Hepatocyte (in vitro differentiated cells): ENCODE results near the gene IFI6. TPM values are rescaled to one million over a fixed set of nuclear protein-coding genes. Genes with fewer than 3 reads are reported as not detected.
"Not testable (repeated sequence)": the region's sequence is repeated elsewhere in the genome, so short reads cannot be mapped to it uniquely, and the experiment has no call there.

Experiments used
- DNase-seq: peaks from one replicate; pipeline ENCODE4 v3.0.0-alpha.2; 2016; ENCODE audit warnings: low spot score
- H2AFZ ChIP-seq: fragments of 200-600 bp; sonication (generic); 2 replicates; pipeline ENCODE4 v1.6.0; 2016; ENCODE audit warnings: antibody characterized with exemption, mild to moderate bottlenecking
- H3K27ac ChIP-seq: fragments of 200-600 bp; sonication (generic); 2 replicates; pipeline ENCODE4 v1.5.1; 2016; ENCODE audit warnings: mild to moderate bottlenecking
- H3K27me3 ChIP-seq: fragments of 200-600 bp; sonication (generic); 2 replicates; pipeline ENCODE4 v1.6.1; 2016
- H3K36me3 ChIP-seq: fragments of 200-600 bp; sonication (generic); replicated peaks from 2 replicates; pipeline ENCODE4 v1.5.1; 2016; ENCODE audit warnings: low read depth; ENCODE audit not compliant: insufficient read depth
- H3K4me1 ChIP-seq: fragments of 200-600 bp; sonication (generic); 2 replicates; pipeline ENCODE4 v1.5.1; 2016; ENCODE audit warnings: mild to moderate bottlenecking, moderate library complexity; ENCODE audit not compliant: insufficient read depth
- H3K4me2 ChIP-seq: fragments of 200-600 bp; sonication (generic); 2 replicates; pipeline ENCODE4 v1.6.0; 2016
- H3K4me3 ChIP-seq: fragments of 200-600 bp; sonication (generic); 2 replicates; pipeline ENCODE4 v1.5.1; 2016; ENCODE audit warnings: mild to moderate bottlenecking
- H3K79me2 ChIP-seq: fragments of 200-600 bp; sonication (generic); 2 replicates; pipeline ENCODE4 v1.6.0; 2017; ENCODE audit warnings: mild to moderate bottlenecking
- H3K9me2 ChIP-seq: fragments of 200-600 bp; sonication (generic); replicated peaks from 2 replicates; pipeline ENCODE4 v1.6.0; 2017; ENCODE audit warnings: mild to moderate bottlenecking; ENCODE audit not compliant: insufficient read depth
- H3K9me3 ChIP-seq: fragments of 200-600 bp; sonication (generic); 2 replicates; pipeline ENCODE4 v1.5.1; 2016; ENCODE audit warnings: low read depth, mild to moderate bottlenecking
- H4K20me1 ChIP-seq: fragments of 200-600 bp; sonication (generic); 2 replicates; pipeline ENCODE4 v1.6.0; 2016; ENCODE audit warnings: mild to moderate bottlenecking; ENCODE audit not compliant: insufficient read depth, poor library complexity, severe bottlenecking
- EZH2 ChIP-seq: fragments of 200-600 bp; sonication (generic); IDR thresholded peaks from 2 replicates; pipeline ENCODE4 v1.6.1; 2016; ENCODE audit warnings: antibody characterized with exemption, mild to moderate bottlenecking, borderline replicate concordance
- EZH2phosphoT487 ChIP-seq: fragments of 200-600 bp; sonication (generic); IDR thresholded peaks from one replicate; pipeline ENCODE4 v1.6.1; 2018; ENCODE audit warnings: antibody characterized with exemption, mild to moderate bottlenecking, low read depth, moderate library complexity; ENCODE audit not compliant: unreplicated experiment, severe bottlenecking
- WGBS: methylation state at CpG from one replicate; pipeline ENCODE4 v1.1.6; 2016; ENCODE audit warnings: low lambda C conversion rate; ENCODE audit errors: missing lambda C conversion rate; 5-methylcytosine and 5-hydroxymethylcytosine counted together
- polyA plus RNA-seq: library from polyadenylated mRNA; unstranded; fragments of >200 nt; fragmentation: Nextera tagmentation; extraction: Ambion mirVana; gene quantifications from 2 replicates; pipeline ENCODE4 v1.2.1, GENCODE V29; 2016
- total RNA-seq: library from RNA; depleted of rRNA; stranded (reverse); fragments of >200 nt; gene quantifications from 2 replicates; pipeline ENCODE4 v1.2.3, GENCODE V29; 2014
- TF ChIP-seq, protein P1 (sequence below): fragments of 200-600 bp; sonication (generic); IDR thresholded peaks from 2 replicates; pipeline ENCODE4 v1.5.1; 2016; ENCODE audit warnings: antibody characterized with exemption, mild to moderate bottlenecking; ENCODE audit not compliant: poor library complexity

IFI6 gene
- total and polyA plus RNA-seq, 2 experiments from 2014 or later, result 114 to 194 TPM

DNA sequence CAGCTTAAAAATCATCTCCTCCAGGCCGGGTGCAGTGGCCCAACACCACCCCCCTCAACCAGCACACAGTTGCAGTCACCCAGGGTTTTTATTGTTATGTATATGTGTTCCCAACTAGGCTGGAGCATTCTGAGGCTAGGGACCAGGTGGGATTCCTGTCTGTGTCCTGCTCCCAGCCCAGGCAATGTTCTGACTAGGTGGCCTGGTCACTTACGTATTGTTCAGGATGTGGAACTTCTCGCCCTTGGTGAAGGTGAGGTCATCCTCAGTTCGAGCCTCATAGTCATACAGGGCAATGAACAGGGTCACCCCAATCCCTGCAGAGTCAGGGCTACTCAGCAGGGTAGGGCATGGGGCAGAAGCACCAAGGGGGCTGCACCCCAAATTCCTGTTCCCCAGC lies 49.2 kb downstream of the IFI6 start:
- H3K9me3 ChIP-seq, result no peaks in the 10 kb centered on the region
- no peaks in the 10 kb centered on the region for H3K4me1 ChIP-seq
- no peak for DNase-seq
- no peaks in the 10 kb centered on the region for H3K9me2 ChIP-seq
- H2AFZ ChIP-seq, result no peak overlapping the region
- H3K27ac ChIP-seq, result no peak overlapping the region
- 87% methylated on average over 4 of the region's 4 CpGs for WGBS
- H3K27me3 ChIP-seq, result no peaks in the 10 kb centered on the region
- H3K36me3 ChIP-seq, result no peaks in the 10 kb centered on the region
- no peak overlapping the region for H3K4me3 ChIP-seq
- no peak overlapping the region for H3K4me2 ChIP-seq
- TF ChIP-seq EZH2, result no peak
- no peak for TF ChIP-seq EZH2phosphoT487
- TF ChIP-seq, protein P1, sequence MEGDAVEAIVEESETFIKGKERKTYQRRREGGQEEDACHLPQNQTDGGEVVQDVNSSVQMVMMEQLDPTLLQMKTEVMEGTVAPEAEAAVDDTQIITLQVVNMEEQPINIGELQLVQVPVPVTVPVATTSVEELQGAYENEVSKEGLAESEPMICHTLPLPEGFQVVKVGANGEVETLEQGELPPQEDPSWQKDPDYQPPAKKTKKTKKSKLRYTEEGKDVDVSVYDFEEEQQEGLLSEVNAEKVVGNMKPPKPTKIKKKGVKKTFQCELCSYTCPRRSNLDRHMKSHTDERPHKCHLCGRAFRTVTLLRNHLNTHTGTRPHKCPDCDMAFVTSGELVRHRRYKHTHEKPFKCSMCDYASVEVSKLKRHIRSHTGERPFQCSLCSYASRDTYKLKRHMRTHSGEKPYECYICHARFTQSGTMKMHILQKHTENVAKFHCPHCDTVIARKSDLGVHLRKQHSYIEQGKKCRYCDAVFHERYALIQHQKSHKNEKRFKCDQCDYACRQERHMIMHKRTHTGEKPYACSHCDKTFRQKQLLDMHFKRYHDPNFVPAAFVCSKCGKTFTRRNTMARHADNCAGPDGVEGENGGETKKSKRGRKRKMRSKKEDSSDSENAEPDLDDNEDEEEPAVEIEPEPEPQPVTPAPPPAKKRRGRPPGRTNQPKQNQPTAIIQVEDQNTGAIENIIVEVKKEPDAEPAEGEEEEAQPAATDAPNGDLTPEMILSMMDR, result no peak
- H3K79me2 ChIP-seq, result no peaks in the 10 kb centered on the region
- no peaks in the 10 kb centered on the region for H4K20me1 ChIP-seq

DNA sequence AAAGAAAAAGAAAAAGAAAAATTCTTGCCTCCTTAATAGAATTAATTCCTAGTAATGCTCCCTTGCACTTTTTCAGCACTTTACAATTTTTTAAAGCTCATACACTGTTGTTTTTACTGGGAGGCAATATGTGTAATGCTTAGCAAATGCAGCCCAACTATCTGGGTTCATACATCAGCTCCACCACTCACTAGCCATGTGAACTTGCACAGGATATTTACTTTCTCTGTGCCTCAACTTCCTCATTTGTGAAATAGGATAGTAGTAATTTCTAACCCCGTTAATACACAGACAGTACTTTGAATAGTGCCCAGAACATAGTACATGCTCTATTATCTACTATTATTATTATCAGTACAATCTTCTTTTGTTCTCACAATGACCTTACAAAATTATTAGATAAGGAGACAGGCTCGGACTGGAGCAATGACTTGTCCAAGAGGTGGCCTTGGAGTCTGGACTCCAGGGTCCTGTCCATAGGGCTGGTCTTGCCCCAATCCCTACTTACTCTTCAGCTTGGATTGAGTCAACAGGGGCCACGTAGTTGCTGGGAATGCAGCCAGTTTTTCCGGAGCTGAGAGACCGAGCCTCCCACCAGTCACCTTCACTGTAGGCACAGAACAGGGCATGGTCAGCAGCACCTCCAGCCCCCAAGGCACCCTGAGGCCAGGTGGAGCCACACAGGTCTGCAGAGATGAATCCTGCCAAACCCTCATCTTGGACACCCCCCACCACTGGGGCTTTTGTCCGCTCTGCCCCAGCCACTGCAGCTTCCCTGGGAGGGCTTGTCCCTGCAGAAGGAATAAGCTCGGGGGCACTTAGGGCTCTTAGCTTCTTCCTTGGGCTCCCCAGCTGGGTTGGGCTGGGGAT lies 50.7 kb downstream of the IFI6 start:
- no peak for DNase-seq
- H3K4me2 ChIP-seq, result no peak overlapping the region

DNA sequence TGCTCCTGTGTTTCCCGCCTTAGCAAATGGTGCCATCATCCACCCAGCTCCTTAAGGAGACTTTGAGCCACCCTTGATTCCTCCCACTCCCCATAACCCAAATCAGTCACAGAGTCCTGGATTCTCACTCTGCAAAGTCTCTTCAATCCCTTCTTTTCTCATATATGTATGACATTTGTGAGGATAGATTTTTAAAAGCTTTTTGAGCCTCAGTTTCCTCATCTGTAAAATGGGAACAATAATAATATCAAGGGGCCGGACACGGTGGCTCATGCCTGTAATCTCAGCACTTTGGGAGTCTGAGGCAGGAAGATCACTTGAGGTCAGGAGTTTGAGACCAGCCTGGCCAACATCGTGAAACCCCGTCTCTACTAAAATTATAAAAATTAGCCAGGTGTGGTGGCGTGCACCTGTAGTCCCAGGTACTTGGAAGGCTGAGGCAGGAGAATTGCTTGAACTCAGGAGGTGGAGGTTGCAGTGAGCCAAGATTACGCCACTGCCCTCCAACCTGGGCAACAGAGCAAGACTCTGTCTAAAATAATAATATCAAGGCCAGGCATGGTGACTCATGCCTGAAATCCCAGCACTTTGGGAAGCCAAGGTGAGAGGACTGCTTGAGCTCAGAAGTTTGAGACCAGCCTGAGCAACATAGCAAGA lies 52.1 kb downstream of the IFI6 start:
- not testable (repeated sequence) for H4K20me1 ChIP-seq, H3K4me1 ChIP-seq, H3K4me2 ChIP-seq, H3K27me3 ChIP-seq, H3K79me2 ChIP-seq, DNase-seq, H3K9me2 ChIP-seq, H3K9me3 ChIP-seq, H3K27ac ChIP-seq, H3K36me3 ChIP-seq, H3K4me3 ChIP-seq, H2AFZ ChIP-seq
- 98% methylated on average over 7 of the region's 7 CpGs for WGBS

More for the DNA sequence above, 50.7 kb downstream of the IFI6 start:
- Histone ChIP-seq H3K4me3 (no peak overlapping the region), H3K9me3 (no peaks in the 10 kb centered on the region), H3K27ac (no peak overlapping the region), H4K20me1 (no peaks in the 10 kb centered on the region), H3K36me3 (no peaks in the 10 kb centered on the region), H3K79me2 (no peaks in the 10 kb centered on the region), H3K27me3 (no peaks in the 10 kb centered on the region), H3K9me2 (no peaks in the 10 kb centered on the region), H3K4me1 (no peaks in the 10 kb centered on the region), H2AFZ (no peak overlapping the region)
- WGBS, result 56% methylated on average over 7 of the region's 7 CpGs
- no peak for TF ChIP-seq EZH2
- TF ChIP-seq, protein P1, result no peak
- no peak for TF ChIP-seq EZH2phosphoT487

DNA sequence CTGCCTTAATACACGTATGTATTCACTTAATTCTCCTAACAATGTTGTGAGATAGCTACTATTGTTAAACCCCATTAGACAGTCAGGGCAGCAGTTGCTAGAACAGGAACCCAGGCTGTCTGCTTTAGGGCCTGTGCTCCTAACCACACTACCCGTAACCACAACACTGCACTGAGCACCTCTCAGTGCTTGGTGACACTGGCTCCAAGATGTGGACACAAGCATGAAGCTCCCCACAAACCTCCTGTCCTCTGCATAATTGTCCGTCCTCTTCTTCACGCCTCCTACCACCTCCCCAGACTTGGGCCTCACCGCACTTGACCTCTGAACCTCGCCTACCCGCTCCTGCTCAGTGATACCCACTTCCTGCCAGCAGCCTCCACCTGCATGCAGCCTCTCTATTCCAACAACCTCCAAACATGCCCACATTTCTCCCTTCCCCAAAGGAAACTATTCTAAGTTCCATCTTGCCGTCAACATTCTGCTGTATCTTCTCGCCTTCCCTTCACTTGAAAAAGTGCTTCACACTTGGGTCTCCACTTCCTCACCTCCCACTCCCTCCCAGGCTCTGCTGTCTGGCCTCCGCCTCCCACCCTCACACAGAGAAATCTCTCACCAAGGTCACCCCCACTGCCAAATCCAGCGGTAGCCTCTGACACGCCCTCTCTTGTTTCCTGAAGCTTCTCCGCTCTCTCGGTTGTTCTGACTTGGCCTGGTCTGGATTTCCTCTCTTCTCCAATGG lies 53.5 kb downstream of the IFI6 start:
- no peak for DNase-seq
- Histone ChIP-seq H3K27me3 (no peaks in the 10 kb centered on the region), H2AFZ (no peak overlapping the region), H3K4me3 (no peak overlapping the region), H3K79me2 (no peaks in the 10 kb centered on the region), H3K4me2 (no peak overlapping the region), H3K36me3 (no peaks in the 10 kb centered on the region), H3K9me2 (no peaks in the 10 kb centered on the region), H4K20me1 (no peaks in the 10 kb centered on the region), H3K4me1 (peaks cover 6% of the 10 kb centered on the region), H3K9me3 (no peaks in the 10 kb centered on the region), H3K27ac (no peak overlapping the region)
- TF ChIP-seq, protein P1, result no peak
- TF ChIP-seq EZH2, result no peak
- no peak for TF ChIP-seq EZH2phosphoT487
- WGBS, result 83% methylated on average over 14 of the region's 14 CpGs
